Measurements from ENCODE around the gene OR5V1.
"Not testable (repeated sequence)": the region's sequence is repeated elsewhere in the genome, so short reads cannot be mapped to it uniquely, and the experiment has no call there.

Gene OR5V1

GRCh38 chr6:29368765-29369164 is at the start of gene OR5V1:
OR5V1 (minus strand) TSS chr6:29368865; CDS start chr6:29356195, 12,670 bp downstream.
- H3K9ac ChIP-seq (ENCODE audit: low read length in 2 of 2) = no peak within 1 kb of the TSS
- H3K9me3 ChIP-seq (ENCODE audit: control insufficient read depth in 2 of 2, low read length in 2 of 2) = no peaks in the 10 kb centered on the region
- H3K36me3 ChIP-seq (ENCODE audit: control insufficient read depth in 2 of 2, insufficient read depth in 2 of 2, low read length in 2 of 2) = no peaks in the 10 kb centered on the region
- H3K4me3 ChIP-seq (ENCODE audit: low read length in 2 of 2) = no peak within 1 kb of the TSS
- no peaks in the 10 kb centered on the region for H3K27me3 ChIP-seq (ENCODE audit: control insufficient read depth in 1 of 2, insufficient read depth in 2 of 2, low read length in 2 of 2)
- no peaks in the 10 kb centered on the region for H3K4me1 ChIP-seq (ENCODE audit: control insufficient read depth, insufficient read depth, low read length)
- no peak within 1 kb of the TSS for H3K27ac ChIP-seq (ENCODE audit: low read length)

- Histone ChIP-seq H3K36me3 (ENCODE audit: control insufficient read depth in 2 of 2, insufficient read depth in 2 of 2, low read length in 2 of 2) (no peaks in the 10 kb centered on the region), H3K4me3 (ENCODE audit: low read length in 2 of 2) (no peak within 1 kb of the TSS), H3K4me1 (ENCODE audit: control insufficient read depth, insufficient read depth, low read length) (no peaks in the 10 kb centered on the region), H3K27me3 (ENCODE audit: control insufficient read depth in 1 of 2, insufficient read depth in 2 of 2, low read length in 2 of 2) (no peaks in the 10 kb centered on the region), H3K9ac (ENCODE audit: low read length in 2 of 2) (no peak within 1 kb of the TSS), H3K27ac (ENCODE audit: low read length) (no peak within 1 kb of the TSS), H3K9me3 (ENCODE audit: control insufficient read depth in 2 of 2, low read length in 2 of 2) (no peaks in the 10 kb centered on the region)
These were observed 45.9 kb upstream of the OR5V1 start, which contains the start of gene OR12D1 for GRCh38 chr6:29414588-29414987. OR12D1 (plus strand) TSS chr6:29414928.

GRCh38 chr6:29403801-29404200 is 35.1 kb upstream of the OR5V1 start:
- H3K9ac ChIP-seq (ENCODE audit: low read length in 2 of 2) = no peak overlapping the region
- H3K27ac ChIP-seq (ENCODE audit: low read length) = no peak overlapping the region
- peaks cover 0 to 3% of the 10 kb centered on the region in 2 donors for H3K9me3 ChIP-seq (ENCODE audit: control insufficient read depth in 2 of 2, low read length in 2 of 2)
- no peak overlapping the region for H3K4me3 ChIP-seq (ENCODE audit: low read length in 2 of 2)
- no peaks in the 10 kb centered on the region for H3K4me1 ChIP-seq (ENCODE audit: control insufficient read depth, insufficient read depth, low read length)
- no peaks in the 10 kb centered on the region for H3K36me3 ChIP-seq (ENCODE audit: control insufficient read depth in 2 of 2, insufficient read depth in 2 of 2, low read length in 2 of 2)
- H3K27me3 ChIP-seq (ENCODE audit: control insufficient read depth in 1 of 2, insufficient read depth in 2 of 2, low read length in 2 of 2) = no peaks in the 10 kb centered on the region

- Histone ChIP-seq H3K9ac (ENCODE audit: low read length in 2 of 2) (no peak overlapping the region), H3K27ac (ENCODE audit: low read length) (no peak overlapping the region), H3K9me3 (ENCODE audit: control insufficient read depth in 2 of 2, low read length in 2 of 2) (no peaks in the 10 kb centered on the region), H3K27me3 (ENCODE audit: control insufficient read depth in 1 of 2, insufficient read depth in 2 of 2, low read length in 2 of 2) (no peaks in the 10 kb centered on the region), H3K36me3 (ENCODE audit: control insufficient read depth in 2 of 2, insufficient read depth in 2 of 2, low read length in 2 of 2) (no peaks in the 10 kb centered on the region), H3K4me3 (ENCODE audit: low read length in 2 of 2) (no peak overlapping the region), H3K4me1 (ENCODE audit: control insufficient read depth, insufficient read depth, low read length) (no peaks in the 10 kb centered on the region)
These were observed 30.9 kb upstream of the OR5V1 start for GRCh38 chr6:29399525-29399924.

GRCh38 chr6:29395331-29395730 is 26.7 kb upstream of the OR5V1 start, which contains the start of gene OR12D2:
OR12D2 (plus strand) TSS chr6:29395631; CDS start chr6:29396700, 1,069 bp downstream.
- Histone ChIP-seq H3K4me3 (ENCODE audit: low read length in 2 of 2) (no peak within 1 kb of the TSS), H3K27me3 (ENCODE audit: control insufficient read depth in 1 of 2, insufficient read depth in 2 of 2, low read length in 2 of 2) (no peaks in the 10 kb centered on the region), H3K9me3 (ENCODE audit: control insufficient read depth in 2 of 2, low read length in 2 of 2) (no peaks in the 10 kb centered on the region), H3K27ac (ENCODE audit: low read length) (no peak within 1 kb of the TSS), H3K36me3 (ENCODE audit: control insufficient read depth in 2 of 2, insufficient read depth in 2 of 2, low read length in 2 of 2) (no peaks in the 10 kb centered on the region), H3K9ac (ENCODE audit: low read length in 2 of 2) (no peak within 1 kb of the TSS), H3K4me1 (ENCODE audit: control insufficient read depth, insufficient read depth, low read length) (no peaks in the 10 kb centered on the region)

- H3K9me3 ChIP-seq (ENCODE audit: control insufficient read depth in 2 of 2, low read length in 2 of 2) = no peaks in the 10 kb centered on the region
- H3K9ac ChIP-seq (ENCODE audit: low read length in 2 of 2) = no peak overlapping the region
- H3K27ac ChIP-seq (ENCODE audit: low read length) = no peak overlapping the region
- no peak overlapping the region for H3K4me3 ChIP-seq (ENCODE audit: low read length in 2 of 2)
- no peaks in the 10 kb centered on the region for H3K4me1 ChIP-seq (ENCODE audit: control insufficient read depth, insufficient read depth, low read length)
- no peaks in the 10 kb centered on the region for H3K27me3 ChIP-seq (ENCODE audit: control insufficient read depth in 1 of 2, insufficient read depth in 2 of 2, low read length in 2 of 2)
- no peaks in the 10 kb centered on the region for H3K36me3 ChIP-seq (ENCODE audit: control insufficient read depth in 2 of 2, insufficient read depth in 2 of 2, low read length in 2 of 2)
These were observed 19.9 kb upstream of the OR5V1 start for GRCh38 chr6:29388533-29388932.

- no peak overlapping the region for H3K4me3 ChIP-seq (ENCODE audit: low read length in 2 of 2)
- H3K36me3 ChIP-seq (ENCODE audit: control insufficient read depth in 2 of 2, insufficient read depth in 2 of 2, low read length in 2 of 2) = no peaks in the 10 kb centered on the region
- H3K27ac ChIP-seq (ENCODE audit: low read length) = no peak overlapping the region
- no peaks in the 10 kb centered on the region for H3K4me1 ChIP-seq (ENCODE audit: control insufficient read depth, insufficient read depth, low read length)
- H3K9me3 ChIP-seq (ENCODE audit: control insufficient read depth in 2 of 2, low read length in 2 of 2) = no peaks in the 10 kb centered on the region
- no peak overlapping the region for H3K9ac ChIP-seq (ENCODE audit: low read length in 2 of 2)
- no peaks in the 10 kb centered on the region for H3K27me3 ChIP-seq (ENCODE audit: control insufficient read depth in 1 of 2, insufficient read depth in 2 of 2, low read length in 2 of 2)
These were observed 7.3 kb upstream of the OR5V1 start for GRCh38 chr6:29376003-29376402.

GRCh38 chr6:29375191-29375590 is 6.5 kb upstream of the OR5V1 start, which contains the start of gene OR12D3:
OR12D3 (minus strand) TSS chr6:29375291; CDS start chr6:29375287, 4 bp downstream.
- no peak within 1 kb of the TSS for H3K27ac ChIP-seq (ENCODE audit: low read length)
- H3K9me3 ChIP-seq (ENCODE audit: control insufficient read depth in 2 of 2, low read length in 2 of 2) = no peaks in the 10 kb centered on the region
- no peaks in the 10 kb centered on the region for H3K27me3 ChIP-seq (ENCODE audit: control insufficient read depth in 1 of 2, insufficient read depth in 2 of 2, low read length in 2 of 2)
- no peaks in the 10 kb centered on the region for H3K36me3 ChIP-seq (ENCODE audit: control insufficient read depth in 2 of 2, insufficient read depth in 2 of 2, low read length in 2 of 2)
- no peaks in the 10 kb centered on the region for H3K4me1 ChIP-seq (ENCODE audit: control insufficient read depth, insufficient read depth, low read length)
- no peak within 1 kb of the TSS for H3K4me3 ChIP-seq (ENCODE audit: low read length in 2 of 2)
- H3K9ac ChIP-seq (ENCODE audit: low read length in 2 of 2) = no peak within 1 kb of the TSS

GRCh38 chr6:29355603-29356002 is 13.1 kb downstream of the OR5V1 start:
- H3K9ac ChIP-seq (ENCODE audit: low read length in 2 of 2) = no peak overlapping the region
- no peak overlapping the region for H3K27ac ChIP-seq (ENCODE audit: low read length)
- no peaks in the 10 kb centered on the region for H3K36me3 ChIP-seq (ENCODE audit: control insufficient read depth in 2 of 2, insufficient read depth in 2 of 2, low read length in 2 of 2)
- no peaks in the 10 kb centered on the region for H3K4me1 ChIP-seq (ENCODE audit: control insufficient read depth, insufficient read depth, low read length)
- H3K9me3 ChIP-seq (ENCODE audit: control insufficient read depth in 2 of 2, low read length in 2 of 2) = no peaks in the 10 kb centered on the region
- no peak overlapping the region for H3K4me3 ChIP-seq (ENCODE audit: low read length in 2 of 2)
- H3K27me3 ChIP-seq (ENCODE audit: control insufficient read depth in 1 of 2, insufficient read depth in 2 of 2, low read length in 2 of 2) = no peaks in the 10 kb centered on the region

GRCh38 chr6:29354980-29355379 is 13.7 kb downstream of the OR5V1 start:
- H3K4me3 ChIP-seq (ENCODE audit: low read length in 2 of 2) = no peak overlapping the region
- H3K9ac ChIP-seq (ENCODE audit: low read length in 2 of 2) = no peak overlapping the region
- H3K36me3 ChIP-seq (ENCODE audit: control insufficient read depth in 2 of 2, insufficient read depth in 2 of 2, low read length in 2 of 2) = no peaks in the 10 kb centered on the region

GRCh38 chr6:29349348-29349747 is 19.3 kb downstream of the OR5V1 start:
- not testable (repeated sequence) for H3K27me3 ChIP-seq (ENCODE audit: control insufficient read depth in 1 of 2, insufficient read depth in 2 of 2, low read length in 2 of 2); H3K27ac ChIP-seq (ENCODE audit: low read length); H3K9ac ChIP-seq (ENCODE audit: low read length in 2 of 2); H3K4me3 ChIP-seq (ENCODE audit: low read length in 2 of 2); H3K4me1 ChIP-seq (ENCODE audit: control insufficient read depth, insufficient read depth, low read length); H3K36me3 ChIP-seq (ENCODE audit: control insufficient read depth in 2 of 2, insufficient read depth in 2 of 2, low read length in 2 of 2); H3K9me3 ChIP-seq (ENCODE audit: control insufficient read depth in 2 of 2, low read length in 2 of 2)

More at GRCh38 chr6:29354980-29355379, 13.7 kb downstream of the OR5V1 start:
- H3K4me1 ChIP-seq (ENCODE audit: control insufficient read depth, insufficient read depth, low read length) = no peaks in the 10 kb centered on the region
- no peak overlapping the region for H3K27ac ChIP-seq (ENCODE audit: low read length)
- no peaks in the 10 kb centered on the region for H3K27me3 ChIP-seq (ENCODE audit: control insufficient read depth in 1 of 2, insufficient read depth in 2 of 2, low read length in 2 of 2)
- no peaks in the 10 kb centered on the region for H3K9me3 ChIP-seq (ENCODE audit: control insufficient read depth in 2 of 2, low read length in 2 of 2)
